ENCODE results near the gene TTYH3.

Gene TTYH3

DNA sequence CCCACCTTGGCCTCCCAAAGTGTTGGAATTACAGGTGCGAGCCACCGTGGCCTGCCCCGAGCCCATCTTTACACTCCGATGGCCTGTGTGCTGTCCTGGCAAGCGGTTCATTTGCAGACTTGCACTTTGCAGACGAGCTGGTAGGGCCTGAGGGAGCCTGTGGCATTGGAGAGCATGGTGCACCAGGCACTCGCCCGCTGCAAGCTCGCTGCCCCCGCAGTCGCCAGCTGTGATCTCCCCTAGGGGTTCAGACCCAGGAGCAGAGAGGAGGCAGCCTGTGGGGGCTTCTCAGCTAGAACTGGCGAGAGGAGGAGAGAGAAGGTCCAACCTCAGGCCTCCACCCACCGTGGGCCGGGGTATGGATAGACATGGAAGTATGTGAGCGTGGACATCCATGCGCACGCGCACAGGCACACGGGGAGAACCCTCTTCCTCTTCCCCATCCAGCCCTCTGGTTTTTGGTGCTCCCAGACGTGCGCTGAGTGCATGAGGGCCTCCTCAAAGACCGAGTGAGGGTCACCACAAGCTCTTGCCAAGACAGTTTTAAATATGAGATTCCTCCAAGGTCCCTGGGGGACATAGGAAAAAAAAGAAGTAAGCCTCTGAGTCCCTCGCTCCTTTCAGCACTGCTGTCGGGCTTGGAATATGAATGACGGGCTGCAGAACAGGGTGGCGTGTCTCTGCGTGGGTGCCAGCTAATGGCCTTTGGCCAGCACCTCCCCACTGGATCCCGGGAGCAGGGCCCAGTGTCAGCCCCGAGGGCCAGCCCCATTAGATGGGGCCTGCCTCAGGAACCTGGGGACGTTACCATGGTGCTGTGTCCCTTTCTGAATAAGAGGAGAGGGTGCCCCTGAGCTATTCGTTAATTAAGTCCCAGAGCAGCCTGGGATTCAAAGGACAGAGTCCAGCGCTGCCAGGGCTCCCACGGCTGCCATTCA is 15.1 kb upstream of the TTYH3 start:
- no peak for DNase-seq (ENCODE audit: low read depth)

DNA sequence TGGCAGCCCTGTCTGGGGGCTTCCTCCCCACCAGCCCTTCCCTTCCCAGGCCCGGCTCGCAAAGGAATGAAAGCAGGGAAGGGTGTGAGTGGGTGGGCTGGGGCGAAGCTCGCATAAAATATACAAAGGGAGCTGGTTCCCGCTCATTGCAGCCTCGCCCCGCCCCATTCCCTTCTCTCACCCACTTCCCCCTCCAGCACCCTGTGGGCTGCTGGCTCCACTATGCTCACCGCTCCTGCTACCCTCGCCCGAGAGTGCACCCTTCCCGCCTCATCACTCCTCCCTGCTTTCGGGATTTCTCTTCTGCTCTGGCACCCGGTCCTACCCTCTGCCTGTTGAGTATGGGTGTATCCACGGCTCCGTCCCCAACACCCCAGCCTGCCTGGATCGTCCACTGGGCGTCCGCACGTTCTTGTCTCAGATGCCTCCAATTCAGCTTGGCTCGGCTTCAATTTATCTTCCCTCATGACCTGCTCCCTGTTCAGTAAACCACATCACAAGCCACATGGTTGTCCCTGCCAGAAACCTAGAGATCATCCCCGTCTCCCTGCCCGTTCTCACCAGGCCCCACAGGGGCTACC is 14.4 kb upstream of the TTYH3 start:
- no peak for DNase-seq (ENCODE audit: low read depth)

DNA sequence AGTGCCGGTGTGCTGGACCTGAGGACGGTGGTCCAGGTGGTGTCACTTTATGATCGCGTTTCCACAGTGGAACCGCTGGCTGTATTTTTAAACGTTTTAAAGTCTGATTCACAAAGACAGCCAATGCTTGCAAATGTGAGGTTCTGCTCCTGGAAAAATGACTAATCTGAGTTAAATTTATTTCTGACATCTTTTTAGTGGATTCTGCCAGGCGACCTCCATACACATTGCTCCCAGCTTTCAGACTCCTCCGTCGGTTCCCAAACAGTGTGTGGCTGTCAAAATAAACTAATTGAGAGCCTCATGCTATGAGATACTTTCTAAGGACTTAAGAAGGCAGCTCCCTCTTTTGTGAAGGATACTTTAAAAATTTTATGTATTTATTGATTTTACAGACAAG is 12.7 kb upstream of the TTYH3 start:
- peak; percentile 45 for DNase-seq (ENCODE audit: low read depth)

DNA sequence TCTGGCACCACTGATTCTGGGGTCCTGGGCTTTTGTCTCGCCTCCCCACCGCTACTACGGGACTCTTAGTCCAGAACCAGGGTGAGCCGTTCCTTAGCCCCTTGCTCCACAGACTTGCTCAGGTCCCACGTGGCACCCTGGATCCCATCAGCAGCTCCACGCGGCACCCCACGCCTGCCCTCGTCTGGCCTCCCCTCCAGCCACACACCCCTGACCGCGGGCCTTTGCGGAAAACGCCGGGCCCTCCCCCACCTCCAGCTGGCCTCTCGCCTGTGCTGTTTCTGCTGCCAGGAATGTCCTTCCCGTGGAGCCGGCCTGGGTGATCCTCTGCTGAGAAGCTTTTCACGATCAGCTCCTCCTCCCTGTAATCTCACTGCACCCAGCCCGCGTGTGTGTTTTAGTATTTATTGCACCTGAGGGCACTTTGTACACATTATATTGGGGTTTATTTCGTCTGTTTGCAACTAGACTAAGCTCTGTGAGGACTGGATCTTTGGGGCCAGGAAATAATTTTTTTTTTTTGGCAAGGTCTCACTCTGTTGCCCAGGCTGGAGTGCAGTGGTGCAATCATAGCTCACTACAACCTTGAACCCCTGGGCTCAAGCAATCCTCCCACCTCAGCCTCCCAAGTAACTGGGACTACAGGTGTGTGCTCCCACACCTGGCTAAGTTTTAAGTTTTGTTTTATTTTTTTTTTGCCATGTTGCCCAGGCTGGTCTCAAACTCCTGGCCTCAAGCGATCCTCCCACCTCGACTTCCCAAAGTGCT is 10.5 kb upstream of the TTYH3 start:
- no peak for DNase-seq (ENCODE audit: low read depth)

DNA sequence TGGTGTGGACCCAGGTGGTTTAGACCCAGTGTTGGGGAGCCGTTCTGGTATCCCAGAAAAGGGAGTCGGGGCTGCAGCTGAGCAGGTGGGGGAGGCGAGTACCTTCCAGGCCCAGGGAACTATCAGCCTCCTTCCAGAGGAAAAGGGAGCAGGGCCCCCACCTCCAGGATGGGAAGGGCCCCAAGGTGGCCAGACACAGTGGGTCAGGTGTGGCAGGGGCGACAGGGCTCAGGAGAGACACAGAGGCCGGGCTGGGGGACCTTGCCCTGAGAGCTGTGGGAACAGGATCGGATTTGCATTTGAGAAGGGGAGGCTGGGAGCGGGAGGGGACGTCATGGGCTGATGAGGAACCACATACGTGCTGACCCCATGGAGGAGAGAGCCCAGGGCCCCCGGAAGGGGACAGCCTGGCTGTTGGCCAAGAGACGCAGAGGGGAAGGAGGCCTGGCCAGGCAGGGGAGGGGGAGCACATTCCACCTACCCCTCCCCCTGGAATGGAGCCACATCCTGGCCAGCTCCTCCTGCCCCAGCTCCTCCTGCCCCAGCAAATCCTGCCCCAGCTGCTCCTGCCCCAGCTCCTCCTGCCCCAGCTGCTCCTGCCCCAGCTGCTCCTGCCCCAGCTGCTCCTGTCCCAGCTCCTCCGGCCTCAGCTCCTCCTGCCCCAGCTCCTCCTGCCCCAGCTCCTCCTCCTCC is 9.7 kb upstream of the TTYH3 start:
- no peak for DNase-seq (ENCODE audit: low read depth)

DNA sequence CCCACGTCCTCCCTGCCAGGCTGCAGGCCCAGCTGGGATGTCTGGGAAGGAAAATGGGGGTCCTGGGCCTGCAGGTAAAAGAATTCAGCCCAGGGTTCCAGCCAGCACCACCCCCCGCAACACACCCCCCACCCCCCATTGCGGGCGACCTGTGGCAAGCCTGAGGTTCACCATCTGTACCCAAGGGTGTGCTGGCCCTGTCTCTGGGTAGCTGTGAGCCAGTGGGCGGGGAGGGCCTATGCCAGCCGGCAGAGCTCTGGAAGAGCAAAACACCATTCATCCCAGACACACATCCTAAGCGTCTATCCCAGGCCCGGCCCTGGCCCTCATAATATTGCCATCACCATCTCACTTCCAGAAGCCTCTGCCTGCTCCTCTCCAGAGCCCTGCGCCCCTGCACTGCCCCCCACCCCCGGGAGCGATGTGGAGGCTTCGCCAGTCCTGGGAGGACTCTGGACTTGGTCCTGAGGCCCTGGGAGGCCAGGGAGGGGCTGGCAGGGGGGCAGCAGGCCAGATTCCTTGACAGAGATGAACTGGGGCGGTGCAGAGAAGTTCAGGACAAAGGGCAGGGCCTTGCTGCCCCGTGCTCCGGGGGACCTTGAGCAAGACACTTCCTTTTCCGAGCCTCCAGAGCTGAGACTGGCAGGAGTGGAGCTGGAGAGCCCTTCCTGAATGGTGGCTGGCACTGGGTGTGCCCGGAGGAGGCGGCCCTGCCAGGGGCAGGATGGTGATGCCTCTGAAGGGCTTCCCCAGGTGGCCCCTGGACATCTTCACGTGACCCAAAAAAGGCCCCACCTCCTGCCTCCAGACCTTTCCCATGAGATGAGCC is 8.7 kb upstream of the TTYH3 start:
- no peak for DNase-seq (ENCODE audit: low read depth)

DNA sequence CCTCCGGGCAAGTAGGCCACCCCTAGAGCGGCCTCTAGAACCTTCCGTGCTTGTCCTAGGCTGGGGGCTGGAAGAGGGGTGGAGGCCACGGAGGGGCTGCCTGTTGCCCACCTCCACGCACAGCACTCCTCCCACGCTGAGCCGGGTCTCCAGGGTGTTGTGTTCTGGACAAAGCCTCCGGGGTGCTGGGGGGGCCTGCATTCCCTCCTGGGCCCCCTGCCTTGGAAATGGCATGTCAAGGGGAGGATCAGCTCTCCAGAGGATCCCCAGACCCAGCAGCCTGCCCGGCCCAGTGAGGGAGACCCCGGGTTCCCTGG is 8.1 kb upstream of the TTYH3 start:
- no peak for DNase-seq (ENCODE audit: low read depth)

DNA sequence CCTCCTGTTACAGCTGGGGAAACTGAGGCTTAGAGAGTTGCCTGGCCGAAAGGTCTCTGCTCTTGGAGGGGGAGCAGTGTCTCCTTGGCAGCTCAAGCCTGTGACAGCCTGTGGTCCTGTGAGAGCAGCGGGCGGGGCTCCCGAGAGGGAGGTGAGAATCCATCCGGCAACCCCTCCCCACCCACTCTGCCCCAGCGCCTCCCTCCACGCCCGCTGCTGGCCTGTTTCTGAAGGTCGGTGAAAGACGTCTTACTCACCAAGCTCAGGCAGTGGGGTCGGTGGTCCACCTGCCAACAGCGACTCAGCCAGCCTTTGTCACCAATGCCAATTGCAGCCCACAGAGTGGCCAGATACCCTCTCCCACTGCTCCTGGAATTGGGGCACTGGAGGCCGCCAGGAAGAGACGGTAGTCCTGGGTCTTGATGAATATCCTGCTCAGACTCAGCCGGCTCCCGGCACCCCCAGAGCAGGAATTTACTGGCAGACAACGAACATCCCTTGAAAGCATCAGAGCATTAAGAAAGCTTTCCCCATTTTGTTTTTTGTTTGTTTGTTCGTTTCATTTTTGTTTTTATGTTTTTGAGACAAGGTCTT is 7.4 kb upstream of the TTYH3 start:
- no peak for DNase-seq (ENCODE audit: low read depth)

DNA sequence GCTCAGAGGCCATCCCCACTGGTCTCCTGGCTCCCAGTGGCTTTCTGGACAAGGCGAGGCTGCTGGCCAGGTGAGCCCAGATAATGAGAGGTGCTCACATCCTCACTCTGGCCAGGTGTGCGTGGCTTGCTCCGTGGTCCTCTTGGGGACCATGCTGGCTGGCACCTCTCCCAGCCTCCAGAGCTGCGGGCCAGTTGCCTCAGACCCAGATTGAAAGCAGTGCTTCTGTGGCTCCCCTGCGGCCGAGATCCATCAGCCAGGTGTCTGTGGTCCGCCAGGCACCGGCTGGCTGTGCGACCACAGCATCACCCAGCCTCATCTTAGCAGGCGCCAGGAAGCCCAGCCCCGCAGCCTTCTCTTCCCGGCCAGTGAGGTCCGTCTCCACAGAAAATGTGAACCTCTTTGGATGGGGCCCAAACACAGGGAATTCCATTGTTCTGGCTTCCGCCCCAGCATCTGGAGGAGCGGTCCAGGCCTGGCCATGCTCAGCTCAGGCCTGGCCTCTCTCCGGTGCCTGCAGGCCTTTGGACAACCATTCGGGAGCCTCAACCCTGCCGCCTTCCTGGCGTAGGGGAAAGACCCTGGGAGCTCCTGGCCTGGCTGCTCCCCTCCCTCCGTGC is 5.2 kb upstream of the TTYH3 start:
- DNase-seq (ENCODE audit: low read depth): peak; percentile 78

DNA sequence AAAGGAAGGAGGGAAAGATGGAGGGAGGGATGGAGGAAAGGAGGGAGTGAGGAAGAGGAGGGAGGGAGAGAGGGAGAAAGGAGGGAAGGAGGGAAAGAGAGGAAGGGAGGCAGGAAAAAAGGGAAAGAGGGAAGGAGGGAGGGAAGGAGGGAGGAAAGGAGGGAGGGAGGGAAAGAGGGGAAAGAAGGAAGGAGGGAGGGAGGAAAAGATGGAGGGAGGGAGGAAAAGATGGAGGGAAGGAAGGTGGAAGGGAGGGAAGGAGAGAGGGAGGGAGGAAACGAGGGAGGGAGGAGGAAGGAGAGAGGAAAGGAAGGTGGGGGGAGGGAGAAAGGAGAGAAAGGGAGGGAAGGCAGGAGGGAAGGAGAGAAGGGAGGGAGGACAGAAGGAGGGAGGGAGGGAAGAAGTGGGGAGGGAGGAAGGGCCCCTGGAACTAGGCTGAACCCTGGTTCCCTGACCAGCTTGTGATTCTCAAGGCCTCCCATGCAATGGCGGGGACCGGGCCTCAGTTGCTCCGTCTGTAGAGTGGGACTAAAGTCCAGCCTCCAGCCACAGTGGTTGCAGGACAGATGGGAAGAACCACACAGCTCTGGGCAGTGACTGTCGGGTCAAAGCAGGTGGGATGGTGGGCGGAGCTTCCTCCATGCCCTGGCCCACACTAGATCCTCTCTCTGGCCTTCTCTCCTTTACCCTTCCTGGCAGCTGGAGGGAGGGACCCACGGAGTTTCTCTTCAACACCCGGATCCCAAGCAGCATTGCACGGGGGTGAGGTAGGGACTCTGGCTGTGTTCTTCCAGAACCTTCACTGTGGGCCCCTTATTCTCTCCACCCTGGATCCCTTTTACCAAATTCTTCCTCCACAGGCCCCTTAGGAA is 4.3 kb upstream of the TTYH3 start:
- no peak for DNase-seq (ENCODE audit: low read depth)

DNA sequence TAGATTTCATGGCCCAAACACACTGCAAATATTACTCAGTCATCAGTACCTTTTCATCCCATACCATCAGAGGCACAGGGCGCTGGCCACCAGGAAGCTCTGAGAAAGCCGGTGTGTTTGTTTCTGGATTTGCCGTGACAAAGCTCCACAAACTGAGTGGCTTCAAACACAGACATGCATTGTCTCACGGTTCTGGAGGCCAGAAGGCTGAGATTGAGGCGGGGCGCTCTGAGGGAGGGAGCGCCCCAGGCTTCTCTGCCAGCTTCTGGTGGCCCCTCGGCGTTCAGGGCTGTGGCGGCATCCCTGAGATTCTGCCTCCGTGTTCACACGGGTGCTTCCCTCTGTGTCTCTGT is 3.7 kb upstream of the TTYH3 start:
- no peak for DNase-seq (ENCODE audit: low read depth)

DNA sequence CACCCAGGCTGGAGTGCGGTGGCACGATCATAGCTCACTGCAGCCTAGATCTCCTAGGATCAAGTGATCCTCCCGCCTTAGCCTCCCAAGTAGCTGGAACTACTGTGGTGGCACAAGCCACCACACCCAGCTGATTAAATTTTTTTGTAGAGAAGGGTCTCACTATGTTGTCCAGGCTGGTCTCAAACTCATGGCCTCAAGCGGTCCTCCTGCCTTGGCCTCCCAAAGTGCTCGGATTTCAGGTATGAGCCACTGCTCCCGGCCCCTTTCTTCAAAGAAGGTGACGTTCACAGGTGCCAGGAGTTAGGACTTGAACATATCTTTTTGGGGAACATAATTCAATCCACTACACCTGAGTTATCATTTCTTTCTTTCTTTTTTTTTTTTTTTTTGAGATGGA is 2.9 kb upstream of the TTYH3 start:
- no peak for DNase-seq (ENCODE audit: low read depth)

DNA sequence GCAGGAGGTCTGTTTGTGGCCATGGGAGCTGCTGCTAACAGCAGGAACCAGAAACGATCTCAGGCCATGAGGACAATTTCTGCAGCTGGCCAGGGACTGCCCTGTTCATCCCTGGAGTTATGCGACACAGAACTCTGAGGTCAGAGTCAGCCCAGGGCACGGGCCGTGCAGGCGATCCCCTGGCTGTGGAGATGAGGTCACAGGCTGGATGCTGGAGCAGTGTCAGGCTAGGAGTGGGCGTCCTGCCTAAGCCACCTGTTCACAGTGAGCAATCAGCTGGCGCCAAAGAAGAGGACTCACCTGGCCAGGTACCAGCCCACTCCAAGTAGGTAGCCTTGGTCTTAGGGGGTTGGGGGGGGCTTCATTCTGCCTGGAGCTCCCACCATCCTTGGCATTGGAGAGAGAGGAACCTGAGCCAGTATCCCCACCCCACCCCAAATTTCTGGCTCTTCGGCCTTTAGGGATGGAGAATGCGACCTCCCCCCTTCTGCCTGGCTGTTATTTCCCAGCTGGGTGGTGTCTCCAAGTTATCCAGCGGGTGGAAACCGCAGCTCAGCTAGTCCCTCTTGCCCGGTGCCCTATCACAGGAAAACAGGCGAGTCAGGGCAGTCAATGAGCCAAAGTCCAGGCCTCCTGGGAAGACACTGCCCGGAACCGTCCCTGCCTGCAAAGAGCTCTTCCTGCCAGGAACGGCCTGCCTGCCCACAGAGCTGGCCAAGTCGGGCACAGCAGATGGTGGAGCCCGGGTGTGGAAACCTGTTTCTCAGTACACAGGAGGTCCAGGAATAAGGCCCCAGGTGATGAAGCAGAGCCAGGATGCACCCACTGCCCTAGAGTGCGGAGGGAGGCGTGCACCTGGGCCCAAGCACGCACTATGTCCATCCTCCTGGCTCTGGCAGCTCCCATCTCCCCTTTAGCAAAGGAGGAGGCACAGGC is 1.8 kb upstream of the TTYH3 start:
- DNase-seq (ENCODE audit: low read depth): no peak

DNA sequence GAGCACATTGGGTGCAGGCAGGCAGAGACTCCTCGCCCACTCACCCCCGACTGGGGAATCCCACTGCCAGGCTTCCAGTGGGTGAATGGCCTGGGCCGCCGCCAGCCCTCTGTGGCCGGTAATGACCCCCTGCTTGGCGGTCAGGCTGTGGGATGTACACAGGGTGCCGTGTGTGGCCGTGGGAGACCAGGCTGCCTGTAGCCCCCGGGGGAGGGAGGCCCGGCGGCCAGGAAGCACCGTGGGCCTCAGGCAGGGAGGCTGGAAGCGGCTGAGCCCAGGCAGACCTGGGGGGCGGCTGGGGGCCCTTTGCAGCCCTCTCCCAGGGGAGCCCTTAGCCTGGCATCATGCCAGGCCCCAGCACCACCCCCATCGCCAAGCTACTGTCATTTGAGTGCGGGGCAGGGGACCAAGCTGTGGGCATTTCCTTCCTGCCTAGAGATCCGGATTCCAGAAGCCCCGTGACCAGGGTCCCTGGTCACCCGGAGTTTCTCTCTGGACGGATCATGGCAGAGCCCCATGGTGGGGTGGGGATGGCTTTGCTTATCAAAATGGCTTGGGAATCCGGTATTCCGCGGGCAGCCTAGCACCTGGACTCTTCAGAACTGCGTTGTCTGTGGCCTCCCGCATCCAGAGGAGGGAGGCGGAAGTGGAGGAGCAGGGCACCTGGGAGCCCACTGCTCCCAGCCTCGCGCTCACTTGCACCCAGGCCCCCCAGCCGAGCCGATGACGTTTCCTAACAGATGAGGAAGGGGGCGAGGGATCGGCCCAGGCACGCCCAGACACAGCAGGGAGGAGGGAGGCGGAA is 1.1 kb downstream of the TTYH3 start:
- DNase-seq (ENCODE audit: low read depth): no peak

DNA sequence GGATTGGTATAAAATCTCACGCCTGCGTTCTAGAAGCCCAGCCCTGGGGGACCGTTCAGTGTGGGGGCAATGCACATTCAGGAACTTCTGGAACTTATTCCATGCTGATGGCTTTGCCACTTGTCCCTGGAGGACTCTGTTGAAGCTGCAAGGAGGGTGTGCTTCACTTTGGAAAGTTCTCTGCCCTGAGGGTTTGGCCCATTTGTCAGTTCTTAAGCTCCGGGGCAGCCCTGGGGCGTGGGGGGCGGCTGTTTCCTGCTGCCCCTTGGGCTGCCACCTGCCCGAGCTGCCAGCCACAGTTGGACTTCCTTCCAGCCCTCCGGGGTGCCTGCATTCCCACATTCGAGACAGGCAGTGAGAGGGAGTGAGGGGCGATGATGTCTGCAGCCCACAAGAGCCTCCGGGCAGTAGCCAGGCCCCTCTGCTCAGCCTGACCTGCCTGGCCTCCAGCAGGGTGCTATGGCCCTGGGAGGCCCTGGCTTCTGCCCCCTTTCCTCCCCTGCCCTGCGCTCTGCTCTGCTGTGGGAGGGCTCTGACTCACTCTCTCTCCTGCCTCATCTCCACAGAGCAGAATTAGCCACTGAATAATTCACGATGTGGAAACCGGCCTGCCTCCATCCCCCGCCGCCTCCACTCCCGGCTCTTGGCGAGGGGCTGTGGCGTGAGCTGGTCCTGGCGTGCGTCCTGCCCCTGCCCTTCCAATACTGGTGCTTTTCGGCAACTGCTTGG is 1.9 kb downstream of the TTYH3 start:
- peak; percentile 89 for DNase-seq (ENCODE audit: low read depth)

DNA sequence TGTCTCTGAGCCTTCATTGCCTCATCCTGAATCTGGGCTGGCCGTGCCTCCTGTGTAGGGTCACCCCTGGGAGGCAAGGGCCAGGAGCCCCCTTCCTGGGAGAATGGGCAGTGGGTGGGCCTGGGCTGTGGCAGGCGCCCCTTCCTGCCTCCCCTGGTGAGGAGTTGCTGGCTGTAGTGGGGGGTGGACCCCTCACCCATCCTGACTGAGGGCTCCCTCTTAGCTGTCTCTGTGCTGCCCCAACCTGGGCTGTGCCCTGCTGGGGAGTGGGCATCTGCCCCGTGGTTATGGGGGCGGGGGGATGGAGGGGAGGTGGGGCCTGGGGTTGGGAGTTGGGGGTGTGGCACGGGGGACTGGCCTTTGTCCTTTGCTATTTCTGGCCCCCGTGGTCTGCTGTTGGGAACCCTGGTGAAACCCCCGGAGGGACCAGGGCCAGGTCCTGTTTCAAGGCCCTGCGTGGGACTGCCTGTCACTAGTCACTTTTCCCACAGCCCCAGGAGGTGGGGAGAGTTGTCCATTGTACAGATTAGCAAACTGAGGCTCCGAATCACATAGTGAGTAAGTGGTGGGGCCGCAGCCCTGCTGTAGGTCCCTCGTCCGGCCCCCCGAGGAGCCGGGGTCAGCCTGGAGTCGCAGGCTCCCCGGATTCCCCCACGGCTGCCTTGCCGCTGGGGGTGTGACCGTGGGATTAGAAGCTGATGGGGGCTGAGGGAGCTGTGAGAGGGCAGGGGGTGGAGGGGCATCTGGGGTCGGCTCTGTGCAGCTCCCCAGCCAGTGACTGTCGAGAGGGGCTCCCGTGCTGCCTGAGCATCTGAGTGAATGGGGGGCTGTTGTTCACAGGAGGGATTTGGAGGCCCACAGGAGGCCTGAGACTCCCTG is 2.7 kb downstream of the TTYH3 start:
- DNase-seq (ENCODE audit: low read depth): no peak
